Stomach (tissue), 19 donors: Measurements from ENCODE around the gene MANSC1. TPM values are rescaled to one million over a fixed set of nuclear protein-coding genes. Genes with fewer than 3 reads are reported as not detected.

ENCODE experiments used
- DNase-seq, 2 donors: peaks; one replicate each; pipeline versions ENCODE4 v3.0.0 to v3.0.0-alpha.2; 2013 to 2019
- H3K27ac ChIP-seq, 5 donors: fragments of 200-600 bp in 4 of 5; sonication (generic) in 4 of 5; one replicate each; pipeline ENCODE4 v1.5.1; 2013 to 2019; ENCODE audit warnings: mild to moderate bottlenecking in 1 of 5, moderate library complexity in 1 of 5
- H3K27me3 ChIP-seq, 3 donors: fragments of 200-600 bp; sonication (generic); one replicate each; pipeline ENCODE4 v1.5.1; 2017 to 2019; ENCODE audit warnings: mixed run types in 1 of 3
- H3K36me3 ChIP-seq, 4 donors: fragments of 200-600 bp; sonication (generic); 1 replicate in 3 of 4; 2 replicates in 1 of 4; pipeline ENCODE4 v1.5.1; 2016 to 2019
- H3K4me1 ChIP-seq, 4 donors: fragments of 200-600 bp; sonication (generic); one replicate each; pipeline ENCODE4 v1.5.1; 2016 to 2019
- H3K4me3 ChIP-seq, 4 donors: fragments of 200-600 bp; sonication (generic) in 3 of 4; one replicate each; pipeline ENCODE4 v1.5.1; 2016 to 2019; ENCODE audit warnings: mild to moderate bottlenecking in 1 of 4
- H3K9me3 ChIP-seq, 4 donors: fragments of 200-600 bp; sonication (generic); one replicate each; pipeline ENCODE4 v1.5.1; 2016 to 2019
- CTCF ChIP-seq, 7 experiments: fragments of 450-650 bp in 4 of 7; fragments of 200-600 bp in 3 of 7; sonication (generic) in 3 of 7; IDR thresholded peaks; one replicate each; pipeline ENCODE4 v1.5.1; 2016 to 2019; ENCODE audit warnings: antibody characterized with exemption in 7 of 7, control low read depth in 2 of 7, mild to moderate bottlenecking in 1 of 7
- EP300 ChIP-seq: sonication (generic); formaldehyde crosslinking; IDR thresholded peaks from one replicate; pipeline ENCODE4 v1.6.1; 2017; ENCODE audit warnings: antibody characterized with exemption
- POLR2A ChIP-seq, 4 donors: fragments of 450-650 bp; IDR thresholded peaks; one replicate each; pipeline ENCODE4 v1.6.1; 2016; ENCODE audit warnings: antibody characterized with exemption in 4 of 4, control low read depth in 2 of 4, mild to moderate bottlenecking in 1 of 4, moderate library complexity in 1 of 4
- POLR2AphosphoS5 ChIP-seq, 3 donors: sonication (generic); formaldehyde crosslinking; IDR thresholded peaks; one replicate each; pipeline ENCODE4 v1.6.1; 2016; ENCODE audit warnings: antibody characterized with exemption in 3 of 3
- WGBS, 5 donors: extraction: QIAGEN DNeasy Blood & Tissue Kit in 3 of 5; methylation state at CpG; one replicate each; pipeline versions ENCODE4 v1.1.5 to v1.1.7; 2013 to 2018; 5-methylcytosine and 5-hydroxymethylcytosine counted together
- intact Hi-C: fragments of 100-400 bp; cut with DNase I; formaldehyde crosslinking; loops from one replicate; pipeline ENCODE4 v1.15.1; 2023; ENCODE audit warnings: low total_unique reads
- long read RNA-seq, 10 donors: transcript quantifications; one replicate each; lab custom pipeline, GENCODE V29; 2026
- polyA plus RNA-seq, 3 donors: library from polyadenylated mRNA; stranded (reverse); fragments of 200-250 nt; gene quantifications; one replicate each; pipeline ENCODE4 v1.2.3, GENCODE V29; 2013
- total RNA-seq, 5 donors: library from RNA; depleted of rRNA; stranded (reverse); fragments of >200 nt; gene quantifications; one replicate each; pipeline versions ENCODE4 v1.1.0 to v1.2.3, GENCODE V29; 2014 to 2016
- donor health status: healthy with polysubstance abuse.
- donor health status: Bipolar disorder and iron deficiency.
- donor health status: healthy.

MANSC1 gene
- total RNA-seq (10 to 100 TPM in 2 of 5 donors, 1 to 10 TPM in 2, under 1 TPM in 1; 0.29 to 35.7 (median 8.8) TPM), polyA plus RNA-seq (10 to 100 TPM in 2 of 3 donors, 1 to 10 TPM in 1; 7.8 to 16.5 (median 10.2) TPM)
- long read RNA-seq, donor 1, full-length matches to known transcripts: 12 of 12 reads
- long read RNA-seq, donor 1, partial matches to known transcripts: 0 of 12 reads
- long read RNA-seq, donor 1, other reads (novel, unspliced or antisense): 0 of 12 reads
- long read RNA-seq, donor 2, full-length matches to known transcripts: 11 of 11 reads
- long read RNA-seq, donor 2, partial matches to known transcripts: 0 of 11 reads
- long read RNA-seq, donor 2, other reads (novel, unspliced or antisense): 0 of 11 reads
- long read RNA-seq, donor 3, full-length matches to known transcripts: 8 of 8 reads
- long read RNA-seq, donor 3, partial matches to known transcripts: 0 of 8 reads
- long read RNA-seq, donor 3, other reads (novel, unspliced or antisense): 0 of 8 reads
- long read RNA-seq, donor 4, full-length matches to known transcripts: 1 of 1 reads
- long read RNA-seq, donor 4, partial matches to known transcripts: 0 of 1 reads
- long read RNA-seq, donor 4, other reads (novel, unspliced or antisense): 0 of 1 reads
- long read RNA-seq, donor 5, full-length matches to known transcripts: 10 of 10 reads
- long read RNA-seq, donor 5, partial matches to known transcripts: 0 of 10 reads
- long read RNA-seq, donor 5, other reads (novel, unspliced or antisense): 0 of 10 reads
- long read RNA-seq, donor 6, full-length matches to known transcripts: 20 of 27 reads
- long read RNA-seq, donor 6, partial matches to known transcripts: 0 of 27 reads
- long read RNA-seq, donor 6, other reads (novel, unspliced or antisense): 7 of 27 reads
- long read RNA-seq, donor 7, full-length matches to known transcripts: 23 of 33 reads
- long read RNA-seq, donor 7, partial matches to known transcripts: 10 of 33 reads
- long read RNA-seq, donor 7, other reads (novel, unspliced or antisense): 0 of 33 reads
- long read RNA-seq, donor 8, full-length matches to known transcripts: 13 of 20 reads
- long read RNA-seq, donor 8, partial matches to known transcripts: 7 of 20 reads
- long read RNA-seq, donor 8, other reads (novel, unspliced or antisense): 0 of 20 reads
- long read RNA-seq, donor 9, full-length matches to known transcripts: 7 of 7 reads
- long read RNA-seq, donor 9, partial matches to known transcripts: 0 of 7 reads
- long read RNA-seq, donor 9, other reads (novel, unspliced or antisense): 0 of 7 reads
- long read RNA-seq, donor 10, full-length matches to known transcripts: 5 of 5 reads
- long read RNA-seq, donor 10, partial matches to known transcripts: 0 of 5 reads
- long read RNA-seq, donor 10, other reads (novel, unspliced or antisense): 0 of 5 reads

DNA sequence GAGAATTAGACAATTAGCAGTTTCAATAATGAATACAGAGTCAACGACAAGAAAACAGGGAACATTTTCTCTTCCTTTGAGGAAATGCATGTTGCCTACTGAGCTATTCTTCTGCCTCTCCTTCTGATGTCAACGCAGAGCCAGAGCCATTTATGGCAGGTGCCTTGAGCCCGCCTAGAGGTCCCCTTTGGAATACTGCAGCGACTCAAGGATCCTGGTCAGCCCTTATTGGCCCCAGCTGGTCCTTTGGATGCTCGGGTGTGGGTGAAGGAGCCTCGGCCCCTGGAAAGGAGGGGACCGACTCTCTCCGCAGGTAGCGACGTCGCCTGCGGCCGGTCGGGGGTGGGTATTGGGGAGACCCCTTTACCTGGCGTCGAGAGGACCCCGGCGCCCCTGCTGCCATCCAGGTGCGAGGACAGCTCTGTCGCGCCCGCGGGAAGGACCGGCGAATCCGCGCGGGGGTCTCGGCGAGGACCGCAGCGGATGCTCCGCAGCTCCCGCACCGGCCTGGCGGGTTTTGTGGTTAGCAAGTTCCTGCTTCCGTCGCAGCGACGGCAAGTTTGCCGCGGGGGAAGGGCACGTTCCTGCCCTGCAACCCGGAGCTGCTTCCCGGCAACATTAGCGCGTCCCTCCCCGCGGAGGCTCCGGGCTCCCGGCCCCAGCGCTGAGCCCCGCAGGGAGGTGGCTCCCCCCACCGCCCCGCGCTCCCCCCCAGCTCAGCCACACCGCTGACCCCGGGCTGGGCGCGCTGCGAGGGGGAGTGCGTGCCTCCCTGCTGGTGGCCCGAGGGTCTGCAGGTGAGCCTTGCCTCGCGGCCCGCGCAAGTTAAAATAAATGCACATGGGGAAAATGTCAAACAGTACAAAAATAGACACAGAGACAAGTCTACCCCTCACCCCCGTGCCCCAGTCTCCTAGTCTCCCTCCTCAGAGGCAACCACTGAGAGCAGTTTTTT is at the start of gene MANSC1:
Gene MANSC1, minus strand, starts transcription at position 532 of the 955 bp plus-strand sequence. CDS start 6,928 bp downstream, outside the sequence.
- peak within 1 kb of the TSS; percentile 66 to 83 (median 76) for H3K4me3 ChIP-seq
- TF ChIP-seq POLR2A (IDR thresholded peaks at IDR 0.05): peak in 1 of 4 donors; percentile 35
- peak in 4 of 7 experiments; percentile 10 to 47 (median 42) for TF ChIP-seq CTCF (IDR thresholded peaks at IDR 0.05)
- peak; percentile 78 to 93 (median 86) for TF ChIP-seq POLR2AphosphoS5 (IDR thresholded peaks at IDR 0.05)
- TF ChIP-seq EP300: peak; percentile 22
- peak within 1 kb of the TSS; percentile 89 to 95 (median 94) for H3K27ac ChIP-seq
- peak; percentile 78 to 92 for DNase-seq
- intact Hi-C loops: no loop called here
- no peaks in the 10 kb centered on the region for H3K27me3 ChIP-seq
- H3K4me1 ChIP-seq: peaks cover 0 to 37% (median 26%) of the 10 kb centered on the region in 4 donors
- 1 to 6% (median 1%) methylated on average over 28 to 68 of the region's 68 CpGs for WGBS, 5 donors
- no peaks in the 10 kb centered on the region for H3K36me3 ChIP-seq
- no peaks in the 10 kb centered on the region for H3K9me3 ChIP-seq

GRCh38 chr12:12399161-12399560 is 49.1 kb upstream of the MANSC1 start:
- Histone ChIP-seq H3K36me3 (no peaks in the 10 kb centered on the region), H3K27ac (peak overlapping the region in 4 of 5 donors; percentile 22 to 75 (median 68)), H3K27me3 (no peaks in the 10 kb centered on the region), H3K9me3 (no peaks in the 10 kb centered on the region), H3K4me1 (peaks cover 16 to 53% (median 42%) of the 10 kb centered on the region in 4 donors), H3K4me3 (no peak overlapping the region)
- DNase-seq: no peak
- intact Hi-C loops: loop anchor here (10.0 kb wide), 1 partner anchor 166 kb away; the partner anchor contains the start of gene DUSP16
- TF ChIP-seq POLR2AphosphoS5 (IDR thresholded peaks at IDR 0.05): no peak
- WGBS, 5 donors: 88 to 97% (median 92%) methylated on average over 1 of the region's 1 CpG

GRCh38 chr12:12398026-12398859 is 48.2 kb upstream of the MANSC1 start:
- peak in 1 of 2 donors; percentile 77 for DNase-seq
- 48 to 53% (median 52%) methylated on average over 7 of the region's 7 CpGs for WGBS, 5 donors
- Histone ChIP-seq H3K4me1 (peaks cover 14 to 44% (median 36%) of the 10 kb centered on the region in 4 donors), H3K4me3 (no peak overlapping the region), H3K9me3 (no peaks in the 10 kb centered on the region), H3K27me3 (no peaks in the 10 kb centered on the region), H3K36me3 (no peaks in the 10 kb centered on the region), H3K27ac (peak overlapping the region in 4 of 5 donors; percentile 22 to 75 (median 68))
- intact Hi-C loops: loop anchor here (10.0 kb wide), 1 partner anchor 167 kb away; the partner anchor contains the start of gene DUSP16
- TF ChIP-seq POLR2A (IDR thresholded peaks at IDR 0.05) (no peak), POLR2AphosphoS5 (IDR thresholded peaks at IDR 0.05) (peak; percentile 23 to 86 (median 61)), EP300 (no peak), CTCF (IDR thresholded peaks at IDR 0.05) (peak in 2 of 7 experiments; percentile 9)
